HepG2 (cell line): Measurements from ENCODE around the gene CLP1.

Experiments used
- ARHGAP35 ChIP-seq: sonication (generic); formaldehyde crosslinking; IDR thresholded peaks from 2 replicates; pipeline ENCODE4 v1.9.0; 2022; ENCODE audit warnings: mild to moderate bottlenecking, inconsistent platforms, moderate library complexity, missing genetic modification reagents, borderline replicate concordance
- BHLHE40 ChIP-seq: IDR thresholded peaks from 2 replicates; pipeline ENCODE4 v1.6.1; 2011; ENCODE audit warnings: low read length, improper control_type of control experiment
- CREB1 ChIP-seq, 2 experiments: fragments of 450-650 bp in 1 of 2; IDR thresholded peaks; 2 replicates each; pipeline ENCODE4 v1.6.1; 2016 to 2017; ENCODE audit warnings: control low read depth in 1 of 2, mild to moderate bottlenecking in 1 of 2, missing compliant biosample characterization in 1 of 2, missing genetic modification characterization in 1 of 2
- GATAD2A ChIP-seq: IDR thresholded peaks from 2 replicates; pipeline ENCODE4 v1.6.1; 2016
- HOXA3 ChIP-seq: sonication (generic); formaldehyde crosslinking; IDR thresholded peaks from 2 replicates; pipeline ENCODE4 v1.5.0; 2020; ENCODE audit warnings: missing genetic modification reagents
- NR2F6 ChIP-seq, 2 experiments: IDR thresholded peaks; 2 replicates each; pipeline ENCODE4 v1.6.1; 2016; ENCODE audit warnings: antibody characterized with exemption in 1 of 2, mild to moderate bottlenecking in 1 of 2
- POLR2AphosphoS5 ChIP-seq: IDR thresholded peaks from 2 replicates; pipeline ENCODE4 v1.6.1; 2012; ENCODE audit warnings: low read depth, low read length
- RARA ChIP-seq: IDR thresholded peaks from 2 replicates; pipeline ENCODE4 v1.6.1; 2016; ENCODE audit warnings: missing genetic modification reagents, missing compliant biosample characterization
- ZFX ChIP-seq: sonication (generic); formaldehyde crosslinking; IDR thresholded peaks from 2 replicates; pipeline ENCODE4 v1.4.0; 2020; ENCODE audit warnings: mild to moderate bottlenecking, low read depth, missing genetic modification reagents, moderate library complexity
- ZKSCAN8 ChIP-seq: IDR thresholded peaks from 2 replicates; pipeline ENCODE4 v1.6.1; 2016; ENCODE audit warnings: borderline replicate concordance, missing genetic modification reagents, missing compliant biosample characterization
- TF ChIP-seq, protein P1 (sequence below): sonication (generic); formaldehyde crosslinking; IDR thresholded peaks from 2 replicates; pipeline ENCODE4 v1.5.0; 2020; ENCODE audit warnings: mild to moderate bottlenecking, missing genetic modification reagents, moderate library complexity
- TF ChIP-seq, protein P2 (sequence below), 2 experiments: IDR thresholded peaks; 2 replicates each; pipeline ENCODE4 v1.6.1; 2011 to 2012; ENCODE audit warnings: low read length in 2 of 2, borderline replicate concordance in 1 of 2, low read depth in 1 of 2, mild to moderate bottlenecking in 1 of 2, moderate library complexity in 1 of 2
- TF ChIP-seq, protein P3 (sequence below): sonication (generic); formaldehyde crosslinking; conservative IDR thresholded peaks from 2 replicates; pipeline ENCODE4 v1.4.0; 2020; ENCODE audit warnings: missing genetic modification reagents

DNA sequence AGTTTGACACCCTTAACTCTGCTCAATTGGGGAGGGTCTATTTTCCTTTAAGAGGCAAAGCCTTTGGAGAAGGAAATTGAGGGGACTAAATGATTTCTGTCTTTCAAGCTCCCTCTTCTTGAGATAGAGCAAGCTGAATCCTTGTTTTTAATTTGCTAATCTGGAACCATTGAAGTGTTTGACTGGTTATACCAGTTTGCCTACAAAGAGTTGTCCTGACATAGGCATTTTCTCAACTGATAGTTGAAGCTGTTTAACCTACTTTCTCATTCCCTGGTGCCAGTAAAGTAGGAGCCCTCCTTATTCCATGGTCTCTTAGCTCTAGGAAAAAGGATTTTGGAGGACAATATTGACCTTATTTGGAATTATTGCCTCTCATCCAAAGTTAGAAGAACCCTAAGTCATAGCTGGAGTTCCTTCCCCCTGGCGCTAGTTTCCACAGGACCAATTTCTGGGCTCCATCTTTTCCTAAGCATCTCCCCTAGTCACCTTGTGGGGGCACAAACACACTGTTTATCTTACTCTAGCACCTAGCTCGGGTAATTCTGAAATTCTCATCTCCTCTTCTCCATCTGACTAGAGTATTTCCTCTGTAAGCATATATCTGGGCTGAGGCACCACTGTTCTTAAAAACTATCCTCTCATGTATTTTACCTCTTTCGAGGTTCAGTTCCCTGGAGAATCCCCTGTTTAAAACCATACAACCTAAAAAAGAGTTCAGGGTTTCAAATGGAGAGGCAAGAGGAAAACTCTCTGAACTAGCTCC, 17.8 kb downstream of the CLP1 start:
- TF ChIP-seq BHLHE40 (no peak), CREB1 (IDR thresholded peaks at IDR 0.05) (no peak), CREB1 (CRISPR knock-in tag; IDR thresholded peaks at IDR 0.05) (no peak), HOXA3 (CRISPR knock-in tag) (no peak), NR2F6 (IDR thresholded peaks at IDR 0.05) (no peak), NR2F6 (CRISPR knock-in tag; IDR thresholded peaks at IDR 0.05) (no peak), GATAD2A (CRISPR knock-in tag) (no peak), RARA (no peak), ZKSCAN8 (CRISPR knock-in tag) (no peak), ARHGAP35 (CRISPR knock-in tag) (no peak), POLR2AphosphoS5 (no peak), ZFX (CRISPR knock-in tag) (no peak)
- TF ChIP-seq, protein P1, sequence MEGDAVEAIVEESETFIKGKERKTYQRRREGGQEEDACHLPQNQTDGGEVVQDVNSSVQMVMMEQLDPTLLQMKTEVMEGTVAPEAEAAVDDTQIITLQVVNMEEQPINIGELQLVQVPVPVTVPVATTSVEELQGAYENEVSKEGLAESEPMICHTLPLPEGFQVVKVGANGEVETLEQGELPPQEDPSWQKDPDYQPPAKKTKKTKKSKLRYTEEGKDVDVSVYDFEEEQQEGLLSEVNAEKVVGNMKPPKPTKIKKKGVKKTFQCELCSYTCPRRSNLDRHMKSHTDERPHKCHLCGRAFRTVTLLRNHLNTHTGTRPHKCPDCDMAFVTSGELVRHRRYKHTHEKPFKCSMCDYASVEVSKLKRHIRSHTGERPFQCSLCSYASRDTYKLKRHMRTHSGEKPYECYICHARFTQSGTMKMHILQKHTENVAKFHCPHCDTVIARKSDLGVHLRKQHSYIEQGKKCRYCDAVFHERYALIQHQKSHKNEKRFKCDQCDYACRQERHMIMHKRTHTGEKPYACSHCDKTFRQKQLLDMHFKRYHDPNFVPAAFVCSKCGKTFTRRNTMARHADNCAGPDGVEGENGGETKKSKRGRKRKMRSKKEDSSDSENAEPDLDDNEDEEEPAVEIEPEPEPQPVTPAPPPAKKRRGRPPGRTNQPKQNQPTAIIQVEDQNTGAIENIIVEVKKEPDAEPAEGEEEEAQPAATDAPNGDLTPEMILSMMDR (CRISPR knock-in tag), result no peak
- TF ChIP-seq, protein P2, sequence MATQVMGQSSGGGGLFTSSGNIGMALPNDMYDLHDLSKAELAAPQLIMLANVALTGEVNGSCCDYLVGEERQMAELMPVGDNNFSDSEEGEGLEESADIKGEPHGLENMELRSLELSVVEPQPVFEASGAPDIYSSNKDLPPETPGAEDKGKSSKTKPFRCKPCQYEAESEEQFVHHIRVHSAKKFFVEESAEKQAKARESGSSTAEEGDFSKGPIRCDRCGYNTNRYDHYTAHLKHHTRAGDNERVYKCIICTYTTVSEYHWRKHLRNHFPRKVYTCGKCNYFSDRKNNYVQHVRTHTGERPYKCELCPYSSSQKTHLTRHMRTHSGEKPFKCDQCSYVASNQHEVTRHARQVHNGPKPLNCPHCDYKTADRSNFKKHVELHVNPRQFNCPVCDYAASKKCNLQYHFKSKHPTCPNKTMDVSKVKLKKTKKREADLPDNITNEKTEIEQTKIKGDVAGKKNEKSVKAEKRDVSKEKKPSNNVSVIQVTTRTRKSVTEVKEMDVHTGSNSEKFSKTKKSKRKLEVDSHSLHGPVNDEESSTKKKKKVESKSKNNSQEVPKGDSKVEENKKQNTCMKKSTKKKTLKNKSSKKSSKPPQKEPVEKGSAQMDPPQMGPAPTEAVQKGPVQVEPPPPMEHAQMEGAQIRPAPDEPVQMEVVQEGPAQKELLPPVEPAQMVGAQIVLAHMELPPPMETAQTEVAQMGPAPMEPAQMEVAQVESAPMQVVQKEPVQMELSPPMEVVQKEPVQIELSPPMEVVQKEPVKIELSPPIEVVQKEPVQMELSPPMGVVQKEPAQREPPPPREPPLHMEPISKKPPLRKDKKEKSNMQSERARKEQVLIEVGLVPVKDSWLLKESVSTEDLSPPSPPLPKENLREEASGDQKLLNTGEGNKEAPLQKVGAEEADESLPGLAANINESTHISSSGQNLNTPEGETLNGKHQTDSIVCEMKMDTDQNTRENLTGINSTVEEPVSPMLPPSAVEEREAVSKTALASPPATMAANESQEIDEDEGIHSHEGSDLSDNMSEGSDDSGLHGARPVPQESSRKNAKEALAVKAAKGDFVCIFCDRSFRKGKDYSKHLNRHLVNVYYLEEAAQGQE (IDR thresholded peaks at IDR 0.05; ENCODE audit: borderline replicate concordance in 1 of 2, low read depth in 1 of 2, low read length in 2 of 2), result no peak
- TF ChIP-seq, protein P3, sequence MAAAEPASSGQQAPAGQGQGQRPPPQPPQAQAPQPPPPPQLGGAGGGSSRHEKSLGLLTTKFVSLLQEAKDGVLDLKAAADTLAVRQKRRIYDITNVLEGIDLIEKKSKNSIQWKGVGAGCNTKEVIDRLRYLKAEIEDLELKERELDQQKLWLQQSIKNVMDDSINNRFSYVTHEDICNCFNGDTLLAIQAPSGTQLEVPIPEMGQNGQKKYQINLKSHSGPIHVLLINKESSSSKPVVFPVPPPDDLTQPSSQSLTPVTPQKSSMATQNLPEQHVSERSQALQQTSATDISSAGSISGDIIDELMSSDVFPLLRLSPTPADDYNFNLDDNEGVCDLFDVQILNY (CRISPR knock-in tag), result no peak
